Measurements from ENCODE around the gene ABCC12.
A peak's percentile ranks its signal among the peaks of the same experiment; 100 is the strongest.

Gene ABCC12

GRCh38 chr16:48165961-48166578, 10.3 kb upstream of the ABCC12 start:
- DNase-seq = no peak

GRCh38 chr16:48164907-48165715, 9.3 kb upstream of the ABCC12 start:
- DNase-seq = peak; percentile 59

- DNase-seq = no peak
Measured at GRCh38 chr16:48162839-48163410, 7.1 kb upstream of the ABCC12 start.

GRCh38 chr16:48161906-48162305, 6.1 kb upstream of the ABCC12 start:
- DNase-seq = no peak

- DNase-seq = no peak
Measured at GRCh38 chr16:48160575-48160974, 4.8 kb upstream of the ABCC12 start.

GRCh38 chr16:48158296-48158695, 2.5 kb upstream of the ABCC12 start:
- DNase-seq = peak; percentile 56

- DNase-seq = no peak
Measured at GRCh38 chr16:48157794-48158193, 2.0 kb upstream of the ABCC12 start.

- DNase-seq = no peak
Measured at GRCh38 chr16:48157302-48157701, 1.5 kb upstream of the ABCC12 start.

- peak; percentile 54 for DNase-seq
Measured at GRCh38 chr16:48156790-48157209, 1.0 kb upstream of the ABCC12 start.

- DNase-seq = no peak
Measured at GRCh38 chr16:48153774-48154173, 2.0 kb downstream of the ABCC12 start.

GRCh38 chr16:48152226-48152625, 3.6 kb downstream of the ABCC12 start:
- no peak for DNase-seq

GRCh38 chr16:48150707-48151106, 5.1 kb downstream of the ABCC12 start:
- DNase-seq = no peak

- no peak for DNase-seq
Measured at GRCh38 chr16:48146710-48147109, 9.1 kb downstream of the ABCC12 start.

GRCh38 chr16:48146131-48146530, 9.7 kb downstream of the ABCC12 start:
- no peak for DNase-seq

GRCh38 chr16:48143812-48144368, 11.9 kb downstream of the ABCC12 start:
- DNase-seq = no peak

- DNase-seq = no peak
Measured at GRCh38 chr16:48140821-48141220, 15.0 kb downstream of the ABCC12 start.

GRCh38 chr16:48139517-48139916, 16.3 kb downstream of the ABCC12 start:
- DNase-seq = no peak

- no peak for DNase-seq
Measured at GRCh38 chr16:48138543-48138942, 17.2 kb downstream of the ABCC12 start.

- DNase-seq = no peak
Measured at GRCh38 chr16:48137822-48138221, 18.0 kb downstream of the ABCC12 start.

- no peak for DNase-seq
Measured at GRCh38 chr16:48136547-48137360, 19.0 kb downstream of the ABCC12 start.

GRCh38 chr16:48133455-48134211, 22.2 kb downstream of the ABCC12 start:
- no peak for DNase-seq

- no peak for DNase-seq
Measured at GRCh38 chr16:48132696-48133095, 23.1 kb downstream of the ABCC12 start.

Data from NK-92 treated with Interleukin-12 subunit alpha and Interleukin-12 subunit beta, amount 100 ng/mL, for 24 hours (cell line).